OCI-LY7 (cell line): Measurements from ENCODE around the gene PIK3R1.

ENCODE experiments used
- EZH2phosphoT487 ChIP-seq: fragments of 200-600 bp; sonication (generic); IDR thresholded peaks from 2 replicates; pipeline ENCODE4 v1.6.1; 2018; ENCODE audit warnings: low read depth, borderline replicate concordance, mild to moderate bottlenecking, mixed run types, antibody characterized with exemption, low read length, moderate library complexity, mixed read lengths
- TF ChIP-seq, protein P1 (sequence below): fragments of 200-600 bp; sonication (generic); conservative IDR thresholded peaks from 2 replicates; pipeline ENCODE4 v1.5.1; 2014; ENCODE audit warnings: mild to moderate bottlenecking, antibody characterized with exemption, low read length, moderate library complexity, mixed read lengths

DNA sequence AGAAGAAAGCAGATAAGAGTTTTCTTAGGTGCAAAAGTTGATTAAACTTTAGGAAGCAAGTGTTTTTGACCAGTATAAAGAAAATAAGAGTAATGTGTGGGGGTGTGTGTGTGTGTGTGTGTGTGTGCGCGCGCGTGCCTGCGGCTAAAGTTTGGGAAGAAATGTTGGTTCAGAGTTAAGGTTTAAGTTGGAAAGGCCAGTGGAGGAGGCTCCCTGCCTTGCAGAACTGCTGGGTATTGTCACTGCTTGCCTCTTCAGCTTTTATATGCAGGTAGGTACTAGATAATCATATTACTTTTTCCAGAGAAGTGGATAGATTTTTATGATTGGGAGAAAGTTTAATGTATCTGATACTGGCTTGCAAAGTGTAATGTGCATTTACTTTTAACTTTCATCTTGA is 2.0 kb downstream of the PIK3R1 start:
- TF ChIP-seq, protein P1, sequence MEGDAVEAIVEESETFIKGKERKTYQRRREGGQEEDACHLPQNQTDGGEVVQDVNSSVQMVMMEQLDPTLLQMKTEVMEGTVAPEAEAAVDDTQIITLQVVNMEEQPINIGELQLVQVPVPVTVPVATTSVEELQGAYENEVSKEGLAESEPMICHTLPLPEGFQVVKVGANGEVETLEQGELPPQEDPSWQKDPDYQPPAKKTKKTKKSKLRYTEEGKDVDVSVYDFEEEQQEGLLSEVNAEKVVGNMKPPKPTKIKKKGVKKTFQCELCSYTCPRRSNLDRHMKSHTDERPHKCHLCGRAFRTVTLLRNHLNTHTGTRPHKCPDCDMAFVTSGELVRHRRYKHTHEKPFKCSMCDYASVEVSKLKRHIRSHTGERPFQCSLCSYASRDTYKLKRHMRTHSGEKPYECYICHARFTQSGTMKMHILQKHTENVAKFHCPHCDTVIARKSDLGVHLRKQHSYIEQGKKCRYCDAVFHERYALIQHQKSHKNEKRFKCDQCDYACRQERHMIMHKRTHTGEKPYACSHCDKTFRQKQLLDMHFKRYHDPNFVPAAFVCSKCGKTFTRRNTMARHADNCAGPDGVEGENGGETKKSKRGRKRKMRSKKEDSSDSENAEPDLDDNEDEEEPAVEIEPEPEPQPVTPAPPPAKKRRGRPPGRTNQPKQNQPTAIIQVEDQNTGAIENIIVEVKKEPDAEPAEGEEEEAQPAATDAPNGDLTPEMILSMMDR: no peak
- no peak for TF ChIP-seq EZH2phosphoT487
